GM12878 (cell line): ENCODE results near the gene CATSPERD. TPM values are rescaled to one million over a fixed set of nuclear protein-coding genes. Genes with fewer than 3 reads are reported as not detected.

Experiments
- ASH2L ChIP-seq: fragments of 300-600, 200-600 bp; sonication (generic); IDR thresholded peaks from 2 replicates; pipeline ENCODE4 v1.6.1; 2017; ENCODE audit warnings: low read depth, mild to moderate bottlenecking, borderline replicate concordance
- ATF3 ChIP-seq: IDR thresholded peaks from 2 replicates; pipeline ENCODE4 v1.6.1; 2011; ENCODE audit warnings: low read depth, mild to moderate bottlenecking, low read length, moderate library complexity, borderline replicate concordance; ENCODE audit errors: extremely low read depth
- BRCA1 ChIP-seq: IDR thresholded peaks from 2 replicates; pipeline ENCODE4 v1.6.1; 2011; ENCODE audit warnings: low read depth, low read length, improper control_type of control experiment
- CBFB ChIP-seq: IDR thresholded peaks from 2 replicates; pipeline ENCODE4 v1.6.1; 2016; ENCODE audit warnings: antibody characterized with exemption, low read depth
- CHD2 ChIP-seq: IDR thresholded peaks from 2 replicates; pipeline ENCODE4 v1.6.1; 2011; ENCODE audit warnings: low read depth, low read length, improper control_type of control experiment, borderline replicate concordance
- CREM ChIP-seq: IDR thresholded peaks from 2 replicates; pipeline ENCODE4 v1.6.1; 2014; ENCODE audit warnings: antibody characterized with exemption, low read depth
- E4F1 ChIP-seq: fragments of 450-650 bp; IDR thresholded peaks from 2 replicates; pipeline ENCODE4 v1.6.1; 2018; ENCODE audit warnings: borderline replicate concordance, mild to moderate bottlenecking; ENCODE audit not compliant: partially characterized antibody
- EGR1 ChIP-seq, 2 experiments: IDR thresholded peaks; 1 replicate in 1 of 2; 2 replicates in 1 of 2; pipeline ENCODE4 v1.6.1; 2011 to 2012; ENCODE audit warnings: low read depth in 2 of 2, low read length in 2 of 2, borderline replicate concordance in 1 of 2, mild to moderate bottlenecking in 1 of 2, moderate library complexity in 1 of 2
- FOS ChIP-seq: IDR thresholded peaks from 3 replicates; pipeline ENCODE4 v1.6.1; 2011; ENCODE audit warnings: borderline replicate concordance; ENCODE audit not compliant: insufficient read length; ENCODE audit errors: extremely low read depth
- HDAC2 ChIP-seq: fragments of 200-600 bp; sonication (generic); IDR thresholded peaks from 2 replicates; pipeline ENCODE4 v1.6.1; 2017
- HDGF ChIP-seq: fragments of 450-650 bp; IDR thresholded peaks from 2 replicates; pipeline ENCODE4 v1.6.1; 2016; ENCODE audit warnings: antibody characterized with exemption
- KDM1A ChIP-seq: fragments of 200-600 bp; sonication (generic); IDR thresholded peaks from 2 replicates; pipeline ENCODE4 v1.6.1; 2016; ENCODE audit warnings: borderline replicate concordance
- KLF5 ChIP-seq: fragments of 450-650 bp; IDR thresholded peaks from 2 replicates; pipeline ENCODE4 v1.6.1; 2014; ENCODE audit warnings: mild to moderate bottlenecking; ENCODE audit not compliant: partially characterized antibody
- MAX ChIP-seq: IDR thresholded peaks from 2 replicates; pipeline ENCODE4 v1.6.1; 2012; ENCODE audit warnings: low read depth, low read length, improper control_type of control experiment
- MEF2A ChIP-seq: IDR thresholded peaks from 2 replicates; pipeline ENCODE4 v1.6.1; 2011; ENCODE audit warnings: low read depth, mild to moderate bottlenecking, low read length, moderate library complexity; ENCODE audit not compliant: insufficient read depth
- MTA3 ChIP-seq: IDR thresholded peaks from 2 replicates; pipeline ENCODE4 v1.6.1; 2012; ENCODE audit warnings: low read length, inconsistent platforms, borderline replicate concordance
- MXI1 ChIP-seq: fragments of 150-350 bp; IDR thresholded peaks from 2 replicates; pipeline ENCODE4 v1.6.1; 2011; ENCODE audit warnings: low read depth, mild to moderate bottlenecking, inconsistent platforms, low read length, improper control_type of control experiment
- NR2F1 ChIP-seq: fragments of 450-650 bp; conservative IDR thresholded peaks from 2 replicates; pipeline ENCODE4 v1.6.1; 2017; ENCODE audit warnings: mild to moderate bottlenecking
- NRF1 ChIP-seq: conservative IDR thresholded peaks from 2 replicates; pipeline ENCODE4 v1.6.1; 2011; ENCODE audit warnings: mild to moderate bottlenecking, low read depth, low read length, improper control_type of control experiment
- PAX8 ChIP-seq: fragments of 450-650 bp; IDR thresholded peaks from 2 replicates; pipeline ENCODE4 v1.6.1; 2017; ENCODE audit warnings: mild to moderate bottlenecking, moderate library complexity
- POLR2A ChIP-seq: IDR thresholded peaks from 2 replicates; pipeline ENCODE4 v1.6.1; 2011; ENCODE audit warnings: low read depth, mild to moderate bottlenecking, low read length
- SPI1 ChIP-seq: IDR thresholded peaks from 2 replicates; pipeline ENCODE4 v1.6.1; 2011; ENCODE audit warnings: low read depth, mild to moderate bottlenecking, low read length, moderate library complexity, borderline replicate concordance; ENCODE audit not compliant: insufficient read depth
- SREBF1 ChIP-seq: IDR thresholded peaks from 2 replicates; pipeline ENCODE4 v1.6.1; 2012; ENCODE audit warnings: mild to moderate bottlenecking, low read length
- SREBF2 ChIP-seq: IDR thresholded peaks from 2 replicates; pipeline ENCODE4 v1.6.1; 2012; ENCODE audit warnings: mild to moderate bottlenecking, low read length
- TAF1 ChIP-seq: IDR thresholded peaks from 2 replicates; pipeline ENCODE4 v1.6.1; 2011; ENCODE audit warnings: mild to moderate bottlenecking, low read depth, low read length, borderline replicate concordance
- ZNF274 ChIP-seq: IDR thresholded peaks from one replicate; pipeline ENCODE4 v1.8.0; 2011; ENCODE audit not compliant: insufficient read length, insufficient read depth
- ZNF384 ChIP-seq: IDR thresholded peaks from 2 replicates; pipeline ENCODE4 v1.6.1; 2012; ENCODE audit warnings: low read depth, mild to moderate bottlenecking, low read length, improper control_type of control experiment, borderline replicate concordance
- ZNF622 ChIP-seq: fragments of 450-650 bp; IDR thresholded peaks from 2 replicates; pipeline ENCODE4 v1.6.1; 2017; ENCODE audit warnings: mild to moderate bottlenecking, inconsistent platforms
- polyA plus RNA-seq, 11 experiments: library from polyadenylated mRNA; depleted of rRNA in 4 of 11; unstranded in 6 of 11; stranded (reverse) in 5 of 11; fragments of >200 nt; fragmentation: Nextera tagmentation in 4 of 11; fragmentation: Illumina TruSeq in 1 of 11; extraction: Ambion mirVana in 4 of 11; extraction: Trizol in 1 of 11; gene quantifications; 1 replicate in 1 of 11; 2 replicates in 10 of 11; pipeline versions ENCODE4 v1.2.1 to v1.2.3, GENCODE V29; 2011 to 2016; ENCODE audit warnings: inconsistent platforms in 2 of 11, missing spikeins in 2 of 11, low read depth in 1 of 11
- total RNA-seq, 4 experiments: library from RNA; depleted of rRNA in 3 of 4; stranded (reverse); fragments of >200 nt in 3 of 4; fragmentation: Illumina TruSeq in 1 of 4; extraction: Trizol in 1 of 4; gene quantifications; 2 replicates each; pipeline versions ENCODE4 v1.2.1 to v1.2.3, GENCODE V29; 2013 to 2021

The CATSPERD gene
- total and polyA plus RNA-seq, 10 of the 15 experiments (the other 5 are each of a cell fraction or from before 2014, with no cell fraction given), result 0.02 to 0.38 (median 0.11) TPM; not detected in 5

GRCh38 chr19:5719961-5720790 is at the start of gene CATSPERD, which contains the start of gene LONP1 (continued):
- TF ChIP-seq BRCA1 (no peak), MAX (peak; percentile 99), CREM (peak; percentile 99), MTA3 (no peak; the same call in 1 of the 2 replicates), ZNF384 (no peak), NRF1 (peak; percentile 99), FOS (no peak), POLR2A (peak; percentile 90), EGR1 (IDR thresholded peaks at IDR 0.05; ENCODE audit: borderline replicate concordance in 1 of 2, low read depth in 2 of 2, low read length in 2 of 2) (peak in 1 of 2 experiments; percentile 31; a peak in 1 of 3 replicates), SPI1 (no peak), ATF3 (peak; percentile 93), KLF5 (peak; percentile 25), MXI1 (peak; percentile 99), CBFB (0 out of 2 replicates have a peak, but pooled peaks have one; percentile 44), SREBF1 (no peak), MEF2A (no peak), E4F1 (peak; percentile 65), SREBF2 (no peak), ASH2L (no peak; the same call in 1 of the 2 replicates), ZNF622 (no peak), HDAC2 (no peak), KDM1A (no peak), NR2F1 (0 out of 2 replicates have a peak, but pooled peaks have one; percentile 42), ZNF274 (no peak), HDGF (peak; percentile 79), PAX8 (no peak), TAF1 (peak; percentile 86), CHD2 (peak; percentile 57; the same call in 1 of the 2 replicates)
